OCI-LY7 (cell line): Measurements from ENCODE around the gene SERINC3. TPM values are rescaled to one million over a fixed set of nuclear protein-coding genes. Genes with fewer than 3 reads are reported as not detected.
A peak's percentile ranks its signal among the peaks of the same experiment; 100 is the strongest.

ENCODE experiments used
- BruUV-seq: library from RNA; stranded (reverse); fragments of 400-500 nt; replicated peaks from 2 replicates; lab custom pipeline; 2021; lab: Mats Ljungman, UMichigan
- CTCF ChIA-PET: fragments of 300-600 bp; sonication (Branson Sonifier 250); formaldehyde crosslinking; loops from one replicate; lab custom pipeline; 2022; ENCODE audit warnings: antibody characterized with exemption; ENCODE audit not compliant: unreplicated experiment; lab: Charles Lee
- POLR2A ChIA-PET: fragments of 300-600 bp; sonication (Branson Sonifier 250); formaldehyde crosslinking; loops from one replicate; lab custom pipeline; 2022; ENCODE audit warnings: antibody characterized with exemption; lab: Charles Lee
- DNase-seq: peaks from one replicate; pipeline ENCODE4 v3.0.0-alpha.2; 2015; ENCODE audit warnings: low spot score
- H2AFZ ChIP-seq: fragments of 200-600 bp; sonication (generic), shearing (Covaris generic); 2 replicates; pipeline ENCODE4 v1.6.1; 2014; ENCODE audit warnings: mild to moderate bottlenecking, antibody characterized with exemption, low read length, moderate library complexity
- H3K27ac ChIP-seq: fragments of 200-600 bp; sonication (generic); 2 replicates; pipeline ENCODE4 v1.5.1; 2014; ENCODE audit warnings: mixed run types, low read depth, mild to moderate bottlenecking, moderate library complexity, low read length, inconsistent platforms; ENCODE audit not compliant: poor library complexity, severe bottlenecking
- H3K36me3 ChIP-seq: fragments of 200-600 bp; sonication (generic); 2 replicates; pipeline ENCODE4 v1.6.1; 2014; ENCODE audit warnings: mild to moderate bottlenecking, antibody characterized with exemption, low read length, moderate library complexity, mixed read lengths; ENCODE audit not compliant: insufficient read depth
- H3K4me1 ChIP-seq: fragments of 200-600 bp; sonication (generic); 2 replicates; pipeline ENCODE4 v1.5.1; 2014; ENCODE audit warnings: mild to moderate bottlenecking, low read length; ENCODE audit not compliant: insufficient read depth, poor library complexity, severe bottlenecking
- H3K4me2 ChIP-seq: fragments of 200-600 bp; sonication (generic); 2 replicates; pipeline ENCODE4 v1.6.1; 2014; ENCODE audit warnings: mild to moderate bottlenecking, low read length
- H3K4me3 ChIP-seq: fragments of 200-600 bp; sonication (generic); 2 replicates; pipeline ENCODE4 v1.5.1; 2014; ENCODE audit warnings: mild to moderate bottlenecking, low read depth, low read length; ENCODE audit not compliant: poor library complexity, severe bottlenecking
- H3K79me2 ChIP-seq: fragments of 200-600 bp; sonication (generic); 2 replicates; pipeline ENCODE4 v1.6.1; 2016; ENCODE audit warnings: low read depth, mild to moderate bottlenecking, low read length, moderate library complexity, mixed read lengths; ENCODE audit not compliant: insufficient read depth
- H3K9me2 ChIP-seq: fragments of 200-600 bp; sonication (generic); 2 replicates; pipeline ENCODE4 v1.6.1; 2016; ENCODE audit warnings: mild to moderate bottlenecking, low read length, mixed read lengths; ENCODE audit not compliant: insufficient read depth
- H3K9me3 ChIP-seq: fragments of 200-600 bp; sonication (generic); 2 replicates; pipeline ENCODE4 v1.6.1; 2014; ENCODE audit warnings: mild to moderate bottlenecking, mixed run types, low read length, mixed read lengths
- H4K20me1 ChIP-seq: fragments of 200-600 bp; sonication (generic); 2 replicates; pipeline ENCODE4 v1.6.1; 2014; ENCODE audit warnings: mild to moderate bottlenecking, antibody characterized with exemption, low read length, moderate library complexity, mixed read lengths; ENCODE audit not compliant: insufficient read depth
- CTCF ChIP-seq: fragments of 200-600 bp; sonication (generic); conservative IDR thresholded peaks from 2 replicates; pipeline ENCODE4 v1.5.1; 2014; ENCODE audit warnings: mild to moderate bottlenecking, antibody characterized with exemption, low read length, moderate library complexity, mixed read lengths
- EZH2phosphoT487 ChIP-seq: fragments of 200-600 bp; sonication (generic); IDR thresholded peaks from 2 replicates; pipeline ENCODE4 v1.6.1; 2018; ENCODE audit warnings: low read depth, borderline replicate concordance, mild to moderate bottlenecking, mixed run types, antibody characterized with exemption, low read length, moderate library complexity, mixed read lengths
- intact Hi-C: fragments of 100-400 bp; cut with micrococcal nuclease; formaldehyde crosslinking; loops from one replicate; pipeline ENCODE4 v1.10.0; 2022; ENCODE audit not compliant: unreplicated experiment
- total RNA-seq, 2 experiments: library from RNA; depleted of rRNA in 1 of 2; stranded (reverse); fragments of >200 nt in 1 of 2; shearing (Covaris generic) in 1 of 2; gene quantifications; 2 replicates each; pipeline ENCODE4 v1.2.3, GENCODE V29; 2014 to 2022

SERINC3 gene
- total RNA-seq, 2 experiments from 2014 or later, result 24.4 to 55.4 TPM

GRCh38 chr20:44461803-44462174 is 60.1 kb downstream of the SERINC3 start:
- Histone ChIP-seq H3K9me3 (no peaks in the 10 kb centered on the region), H3K4me2 (no peak overlapping the region), H3K36me3 (no peaks in the 10 kb centered on the region), H2AFZ (no peak overlapping the region), H3K4me3 (no peak overlapping the region), H3K27ac (no peak overlapping the region), H3K79me2 (no peaks in the 10 kb centered on the region), H4K20me1 (no peaks in the 10 kb centered on the region), H3K4me1 (no peaks in the 10 kb centered on the region), H3K9me2 (no peaks in the 10 kb centered on the region)
- CTCF ChIA-PET, result no interaction called here
- POLR2A ChIA-PET, result no interaction called here
- intact Hi-C loops, result loop anchor here (1.0 to 2.0 kb wide), 2 partner anchors 73 to 246 kb away; no protein-coding TSS in a partner anchor
- DNase-seq, result no peak
- TF ChIP-seq EZH2phosphoT487, result no peak
- no peak for TF ChIP-seq CTCF
- BruUV-seq, result no TSS peak

- TF ChIP-seq CTCF (0 out of 2 replicates have a peak, but pooled peaks have one; percentile 24), EZH2phosphoT487 (no peak)
- Histone ChIP-seq H3K9me3 (no peaks in the 10 kb centered on the region), H4K20me1 (no peaks in the 10 kb centered on the region), H3K36me3 (no peaks in the 10 kb centered on the region), H3K79me2 (no peaks in the 10 kb centered on the region), H2AFZ (no peak overlapping the region), H3K9me2 (no peaks in the 10 kb centered on the region), H3K4me3 (no peak overlapping the region), H3K27ac (no peak overlapping the region), H3K4me2 (no peak overlapping the region), H3K4me1 (no peaks in the 10 kb centered on the region)
- CTCF ChIA-PET, result no interaction called here
- DNase-seq, result no peak
- intact Hi-C loops, result loop anchor here (1.0 to 2.0 kb wide), 2 partner anchors 72 to 246 kb away; no protein-coding TSS in a partner anchor
- no TSS peak for BruUV-seq
- POLR2A ChIA-PET, result no interaction called here
Observed at GRCh38 chr20:44461142-44461802, 60.6 kb downstream of the SERINC3 start.

- Histone ChIP-seq H2AFZ (no peak overlapping the region), H3K27ac (no peak overlapping the region), H3K79me2 (no peaks in the 10 kb centered on the region), H3K4me3 (no peak overlapping the region), H3K4me2 (no peak overlapping the region), H3K9me2 (no peaks in the 10 kb centered on the region), H3K9me3 (no peaks in the 10 kb centered on the region), H3K4me1 (no peaks in the 10 kb centered on the region), H3K36me3 (no peaks in the 10 kb centered on the region), H4K20me1 (no peaks in the 10 kb centered on the region)
- BruUV-seq, result no TSS peak
- intact Hi-C loops, result loop anchor here (1.0 to 2.0 kb wide), 2 partner anchors 72 to 245 kb away; no protein-coding TSS in a partner anchor
- POLR2A ChIA-PET, result interaction anchor here (1.2 kb wide), 1 partner anchor 10 kb away, joined by 3 read pairs; no protein-coding TSS in a partner anchor
- peak; percentile 86 for TF ChIP-seq CTCF
- no peak for TF ChIP-seq EZH2phosphoT487
- DNase-seq, result peak; percentile 56
- CTCF ChIA-PET, result no interaction called here
Observed at GRCh38 chr20:44460795-44461141, 61.1 kb downstream of the SERINC3 start.
